ENCODE data around the gene MAP4.

The MAP4 gene

GRCh38 chr3:47877719-47878118 lies 138.5 kb downstream of the MAP4 start:
- H3K27me3 ChIP-seq (ENCODE audit: insufficient read depth, low read length, poor library complexity, severe bottlenecking) = no peaks in the 10 kb centered on the region
- H3K9me2 ChIP-seq (replicated peaks; ENCODE audit: low read depth, low read length) = no peaks in the 10 kb centered on the region
- H3K4me1 ChIP-seq (ENCODE audit: insufficient read depth, low read length, poor library complexity, severe bottlenecking) = peaks cover 7% of the 10 kb centered on the region
- peaks cover 4% of the 10 kb centered on the region; the same call in 1 of the 2 replicates for H3K36me3 ChIP-seq (ENCODE audit: insufficient read depth, low read length)
- no peaks in the 10 kb centered on the region for H3K9me3 ChIP-seq (ENCODE audit: insufficient read depth, low read depth, low read length)
- H3F3A ChIP-seq (ENCODE audit: low read depth) = no peaks in the 10 kb centered on the region
- no peak overlapping the region for H2AFZ ChIP-seq (ENCODE audit: low read length)
- no peak overlapping the region for H3K4me3 ChIP-seq (ENCODE audit: low read length, poor library complexity, severe bottlenecking)
- no peak overlapping the region for H3K9ac ChIP-seq (ENCODE audit: low read depth, low read length, poor library complexity, severe bottlenecking)
- no peak overlapping the region for H3K4me2 ChIP-seq (ENCODE audit: low read depth, low read length, poor library complexity, severe bottlenecking)
- H4K20me1 ChIP-seq (ENCODE audit: insufficient read depth, low read length, poor library complexity, severe bottlenecking) = no peaks in the 10 kb centered on the region
- H3K79me2 ChIP-seq (ENCODE audit: insufficient read depth, low read length) = no peaks in the 10 kb centered on the region
- TF ChIP-seq EZH2phosphoT487 (IDR thresholded peaks at IDR 0.05; ENCODE audit: borderline replicate concordance) (no peak), CTCF (conservative IDR thresholded peaks at IDR 0.05; ENCODE audit: low read length) (no peak)

- H3K4me3 ChIP-seq (ENCODE audit: low read length, poor library complexity, severe bottlenecking) = no peak overlapping the region
- peaks cover 7% of the 10 kb centered on the region for H3K4me1 ChIP-seq (ENCODE audit: insufficient read depth, low read length, poor library complexity, severe bottlenecking)
- H3K9ac ChIP-seq (ENCODE audit: low read depth, low read length, poor library complexity, severe bottlenecking) = no peak overlapping the region
- peaks cover 4% of the 10 kb centered on the region; the same call in 1 of the 2 replicates for H3K36me3 ChIP-seq (ENCODE audit: insufficient read depth, low read length)
- no peaks in the 10 kb centered on the region for H3F3A ChIP-seq (ENCODE audit: low read depth)
- H4K20me1 ChIP-seq (ENCODE audit: insufficient read depth, low read length, poor library complexity, severe bottlenecking) = no peaks in the 10 kb centered on the region
- H2AFZ ChIP-seq (ENCODE audit: low read length) = no peak overlapping the region
- H3K9me2 ChIP-seq (replicated peaks; ENCODE audit: low read depth, low read length) = no peaks in the 10 kb centered on the region
- H3K79me2 ChIP-seq (ENCODE audit: insufficient read depth, low read length) = no peaks in the 10 kb centered on the region
- no peaks in the 10 kb centered on the region for H3K9me3 ChIP-seq (ENCODE audit: insufficient read depth, low read depth, low read length)
- no peak overlapping the region for H3K4me2 ChIP-seq (ENCODE audit: low read depth, low read length, poor library complexity, severe bottlenecking)
- no peaks in the 10 kb centered on the region for H3K27me3 ChIP-seq (ENCODE audit: insufficient read depth, low read length, poor library complexity, severe bottlenecking)
- no peak for TF ChIP-seq EZH2phosphoT487 (IDR thresholded peaks at IDR 0.05; ENCODE audit: borderline replicate concordance)
- TF ChIP-seq CTCF (conservative IDR thresholded peaks at IDR 0.05; ENCODE audit: low read length) = no peak
These were observed 138.9 kb downstream of the MAP4 start for GRCh38 chr3:47877290-47877689.

- no peaks in the 10 kb centered on the region for H4K20me1 ChIP-seq (ENCODE audit: insufficient read depth, low read length, poor library complexity, severe bottlenecking)
- peaks cover 7% of the 10 kb centered on the region for H3K4me1 ChIP-seq (ENCODE audit: insufficient read depth, low read length, poor library complexity, severe bottlenecking)
- no peaks in the 10 kb centered on the region for H3F3A ChIP-seq (ENCODE audit: low read depth)
- H3K79me2 ChIP-seq (ENCODE audit: insufficient read depth, low read length) = no peaks in the 10 kb centered on the region
- no peak overlapping the region for H3K9ac ChIP-seq (ENCODE audit: low read depth, low read length, poor library complexity, severe bottlenecking)
- no peaks in the 10 kb centered on the region for H3K27me3 ChIP-seq (ENCODE audit: insufficient read depth, low read length, poor library complexity, severe bottlenecking)
- no peaks in the 10 kb centered on the region for H3K9me2 ChIP-seq (replicated peaks; ENCODE audit: low read depth, low read length)
- TF ChIP-seq CTCF (conservative IDR thresholded peaks at IDR 0.05; ENCODE audit: low read length) (no peak), EZH2phosphoT487 (IDR thresholded peaks at IDR 0.05; ENCODE audit: borderline replicate concordance) (no peak)
- no peak overlapping the region for H3K4me2 ChIP-seq (ENCODE audit: low read depth, low read length, poor library complexity, severe bottlenecking)
- H3K9me3 ChIP-seq (ENCODE audit: insufficient read depth, low read depth, low read length) = no peaks in the 10 kb centered on the region
- no peak overlapping the region for H2AFZ ChIP-seq (ENCODE audit: low read length)
- peaks cover 22% of the 10 kb centered on the region; the same call in 1 of the 2 replicates for H3K36me3 ChIP-seq (ENCODE audit: insufficient read depth, low read length)
- H3K4me3 ChIP-seq (ENCODE audit: low read length, poor library complexity, severe bottlenecking) = no peak overlapping the region
These were observed 141.3 kb downstream of the MAP4 start for GRCh38 chr3:47874913-47875312.

Measured in Loucy (cell line).